ENCODE results near the gene ANXA2. TPM values are rescaled to one million over a fixed set of nuclear protein-coding genes. Genes with fewer than 3 reads are reported as not detected.
"Not testable (repeated sequence)": the region's sequence is repeated elsewhere in the genome, so short reads cannot be mapped to it uniquely, and the experiment has no call there.

The ANXA2 gene
- total and polyA plus RNA-seq, 2 donors, result 299 to 623 TPM

DNA sequence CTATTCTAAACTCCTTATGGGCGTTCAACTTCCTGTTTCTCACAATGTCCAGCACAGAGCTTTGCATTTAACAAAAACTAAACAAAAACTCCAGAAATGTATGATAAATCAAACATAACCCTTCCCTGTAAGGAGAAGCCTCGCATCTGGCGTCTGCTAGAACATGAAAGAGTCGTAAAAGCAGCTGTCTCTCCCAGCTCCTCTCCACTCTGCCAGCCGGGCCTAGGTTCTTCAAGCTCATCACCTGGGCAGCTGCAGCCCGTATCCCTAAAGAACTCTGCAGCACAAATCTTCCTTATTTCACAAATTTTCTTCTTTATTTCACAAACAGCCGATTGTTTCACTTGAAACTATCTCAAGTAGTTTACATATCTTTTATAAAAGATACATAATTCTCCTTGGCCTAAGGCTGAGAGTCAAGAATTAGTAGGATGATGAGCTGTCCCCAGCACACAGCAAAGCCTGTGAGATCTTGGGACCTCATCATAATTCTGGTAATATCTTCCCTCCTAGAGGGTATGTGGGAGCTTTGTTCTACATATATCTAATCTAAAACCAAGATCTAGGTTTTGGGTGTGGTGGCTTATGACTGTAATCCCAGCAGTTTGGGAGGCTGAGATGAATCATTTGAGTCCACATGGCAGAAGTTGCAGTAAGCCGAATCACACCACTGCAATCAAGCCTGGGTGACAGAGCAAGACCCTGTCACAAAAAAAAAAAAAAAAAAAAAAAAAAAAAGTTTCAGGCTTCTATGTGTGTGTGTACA, 35.3 kb downstream of the ANXA2 start:
- no peak for DNase-seq (ENCODE audit: low read depth in 6 of 9, low spot score in 9 of 9)
- 85% methylated on average over 8 of the region's 8 CpGs for WGBS
- no peaks in the 10 kb centered on the region for H3K36me3 ChIP-seq (ENCODE audit: control insufficient read depth in 2 of 2, insufficient read depth in 2 of 2, low read length in 1 of 2)

DNA sequence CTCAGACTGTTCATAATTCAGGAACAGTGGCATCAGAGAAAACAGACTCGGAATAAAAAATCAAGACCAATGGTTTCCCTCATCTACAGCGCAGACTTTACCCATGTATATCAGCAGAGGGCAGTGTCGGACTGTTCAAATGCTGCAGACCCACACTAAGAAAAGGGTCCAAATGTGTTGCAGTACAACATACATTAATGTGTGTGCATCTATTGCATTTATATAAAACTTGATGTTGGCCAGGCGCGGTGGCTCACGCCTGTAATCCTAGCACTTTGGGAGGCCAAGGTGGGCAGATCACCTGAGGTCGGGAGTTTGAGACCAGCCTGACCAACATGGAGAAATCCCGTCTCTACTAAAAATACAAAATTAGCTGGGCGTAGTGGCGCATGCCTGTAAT, 38.0 kb downstream of the ANXA2 start:
- not testable (repeated sequence) for H3K4me3 ChIP-seq (ENCODE audit: low read length in 2 of 2); H3K4me1 ChIP-seq (ENCODE audit: control insufficient read depth in 2 of 2, insufficient read depth in 2 of 2, low read length in 2 of 2); H3K36me3 ChIP-seq (ENCODE audit: control insufficient read depth in 2 of 2, insufficient read depth in 2 of 2, low read length in 1 of 2); H3K27me3 ChIP-seq (ENCODE audit: control insufficient read depth in 2 of 2, insufficient read depth in 1 of 2, low read length in 1 of 2); H3K9me3 ChIP-seq (ENCODE audit: control insufficient read depth in 2 of 2, insufficient read depth in 1 of 2, low read length in 1 of 2)
- H3K27ac ChIP-seq (ENCODE audit: low read depth in 1 of 2, low read length in 1 of 2), result peak overlapping the region in 1 of 2 donors; percentile 78
- WGBS, result 53% methylated on average over 10 of the region's 10 CpGs
- DNase-seq (ENCODE audit: low read depth in 6 of 9, low spot score in 9 of 9), result peak; percentile 16 to 75 (median 56)

More for the DNA sequence above, 35.3 kb downstream of the ANXA2 start:
- Histone ChIP-seq H3K27me3 (ENCODE audit: control insufficient read depth in 2 of 2, insufficient read depth in 1 of 2, low read length in 1 of 2) (no peaks in the 10 kb centered on the region), H3K4me1 (ENCODE audit: control insufficient read depth in 2 of 2, insufficient read depth in 2 of 2, low read length in 2 of 2) (peaks cover 0 to 5% of the 10 kb centered on the region in 2 donors), H3K27ac (ENCODE audit: low read depth in 1 of 2, low read length in 1 of 2) (peak overlapping the region in 1 of 2 donors; percentile 60), H3K9me3 (ENCODE audit: control insufficient read depth in 2 of 2, insufficient read depth in 1 of 2, low read length in 1 of 2) (no peaks in the 10 kb centered on the region), H3K4me3 (ENCODE audit: low read length in 2 of 2) (no peak overlapping the region)

DNA sequence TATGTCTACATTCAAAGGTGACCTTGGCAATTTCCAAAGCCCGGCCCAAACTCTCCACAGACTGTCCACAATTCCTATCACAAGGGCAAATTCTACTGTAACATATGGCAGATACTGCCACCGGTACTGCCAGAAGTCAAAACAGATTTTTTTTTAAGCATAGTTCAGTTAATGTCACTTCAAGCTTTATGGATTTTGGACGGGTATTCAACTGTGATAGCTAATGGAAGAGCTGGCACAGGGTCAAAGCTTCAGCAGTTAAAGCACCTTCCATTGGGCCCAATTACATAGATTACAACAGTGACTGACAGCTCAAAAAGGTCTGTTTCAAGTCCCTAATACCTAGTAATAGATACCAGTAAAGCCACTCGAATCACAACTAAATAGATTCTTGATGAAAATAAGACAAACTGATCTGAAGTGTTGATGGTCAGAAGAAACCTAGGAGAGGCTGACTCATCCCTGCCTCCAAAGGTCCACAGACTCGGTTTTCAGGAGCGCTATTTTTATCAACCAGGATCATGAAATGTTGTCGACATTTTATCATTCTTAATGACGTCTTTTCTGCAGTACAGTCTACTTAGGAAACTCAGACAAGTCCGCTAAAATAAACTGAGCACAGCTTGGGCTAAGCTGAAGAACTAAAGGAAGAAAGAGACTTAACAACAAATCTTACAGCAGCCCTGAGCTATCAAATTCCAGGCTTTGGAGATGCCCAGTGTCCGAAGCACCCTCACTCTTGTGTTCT, 38.7 kb downstream of the ANXA2 start:
- no peaks in the 10 kb centered on the region for H3K36me3 ChIP-seq (ENCODE audit: control insufficient read depth in 2 of 2, insufficient read depth in 2 of 2, low read length in 1 of 2)
- 88% methylated on average over 10 of the region's 10 CpGs for WGBS
- peak in 1 of 9 donors; percentile 11 for DNase-seq (ENCODE audit: low read depth in 6 of 9, low spot score in 9 of 9)
- peak overlapping the region in 1 of 2 donors; percentile 78 for H3K27ac ChIP-seq (ENCODE audit: low read depth in 1 of 2, low read length in 1 of 2)
- H3K4me1 ChIP-seq (ENCODE audit: control insufficient read depth in 2 of 2, insufficient read depth in 2 of 2, low read length in 2 of 2), result peaks cover 0 to 5% of the 10 kb centered on the region in 2 donors
- no peaks in the 10 kb centered on the region for H3K9me3 ChIP-seq (ENCODE audit: control insufficient read depth in 2 of 2, insufficient read depth in 1 of 2, low read length in 1 of 2)
- H3K4me3 ChIP-seq (ENCODE audit: low read length in 2 of 2), result no peak overlapping the region
- no peaks in the 10 kb centered on the region for H3K27me3 ChIP-seq (ENCODE audit: control insufficient read depth in 2 of 2, insufficient read depth in 1 of 2, low read length in 1 of 2)

DNA sequence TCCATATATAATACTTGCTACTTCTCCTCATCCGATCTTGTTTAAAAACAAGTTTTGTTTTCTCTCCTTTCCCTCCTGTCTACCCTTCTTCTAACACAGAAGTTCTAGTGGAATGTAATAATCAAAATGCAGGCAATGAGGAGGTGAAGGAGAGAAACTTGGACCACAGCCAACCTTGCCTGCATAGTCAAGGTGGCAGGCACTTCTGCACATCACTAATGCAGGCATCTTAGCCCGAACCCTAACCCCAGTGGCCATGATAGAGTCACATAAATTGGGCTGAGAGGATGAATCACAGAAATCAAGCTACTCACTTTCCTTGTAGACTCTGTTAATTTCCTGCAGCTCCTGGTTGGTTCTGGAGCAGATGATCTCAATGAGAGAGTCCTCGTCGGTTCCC, 41.0 kb downstream of the ANXA2 start:
- Histone ChIP-seq H3K9me3 (ENCODE audit: control insufficient read depth in 2 of 2, insufficient read depth in 1 of 2, low read length in 1 of 2) (no peaks in the 10 kb centered on the region), H3K36me3 (ENCODE audit: control insufficient read depth in 2 of 2, insufficient read depth in 2 of 2, low read length in 1 of 2) (no peaks in the 10 kb centered on the region), H3K4me3 (ENCODE audit: low read length in 2 of 2) (no peak overlapping the region), H3K27me3 (ENCODE audit: control insufficient read depth in 2 of 2, insufficient read depth in 1 of 2, low read length in 1 of 2) (no peaks in the 10 kb centered on the region), H3K27ac (ENCODE audit: low read depth in 1 of 2, low read length in 1 of 2) (no peak overlapping the region), H3K4me1 (ENCODE audit: control insufficient read depth in 2 of 2, insufficient read depth in 2 of 2, low read length in 2 of 2) (no peaks in the 10 kb centered on the region)
- no peak for DNase-seq (ENCODE audit: low read depth in 6 of 9, low spot score in 9 of 9)
- WGBS, result 94% methylated on average over 4 of the region's 4 CpGs

DNA sequence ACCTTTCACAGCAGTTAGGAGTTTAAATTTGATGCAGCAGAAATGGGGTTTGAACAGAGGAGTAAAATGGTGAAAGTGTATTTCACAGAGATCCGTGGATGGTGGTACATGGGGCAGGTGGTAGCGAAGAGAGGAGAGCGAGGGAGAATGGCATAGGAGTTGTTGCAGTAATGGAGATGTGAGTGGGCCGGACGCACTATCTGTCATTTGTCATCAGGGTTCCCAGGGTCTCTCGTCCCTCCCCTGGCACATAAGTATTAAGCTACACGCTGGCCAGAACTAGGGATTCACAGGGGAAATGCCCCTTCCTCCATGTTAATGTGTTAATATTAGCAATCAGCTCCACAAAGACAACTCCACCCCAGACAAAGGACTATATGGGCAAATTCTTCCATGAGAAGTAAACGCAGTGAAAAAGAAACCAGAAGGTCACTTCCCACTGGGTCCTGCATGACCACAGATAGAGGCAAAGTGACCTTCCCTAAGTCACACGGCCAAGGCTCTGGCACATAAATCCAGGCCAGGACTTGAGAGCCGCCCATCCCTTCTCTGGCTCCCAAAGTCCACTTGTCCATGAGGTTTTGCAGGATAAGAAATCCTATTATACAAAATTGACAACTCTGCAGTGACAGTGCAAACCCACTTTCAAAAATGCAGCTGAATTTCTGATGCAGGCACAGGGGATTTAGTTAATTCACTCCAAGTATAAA, 42.5 kb downstream of the ANXA2 start:
- no peak for DNase-seq (ENCODE audit: low read depth in 6 of 9, low spot score in 9 of 9)
- WGBS, result 96% methylated on average over 10 of the region's 10 CpGs
- Histone ChIP-seq H3K27me3 (ENCODE audit: control insufficient read depth in 2 of 2, insufficient read depth in 1 of 2, low read length in 1 of 2) (no peaks in the 10 kb centered on the region), H3K4me3 (ENCODE audit: low read length in 2 of 2) (no peak overlapping the region), H3K27ac (ENCODE audit: low read depth in 1 of 2, low read length in 1 of 2) (no peak overlapping the region), H3K9me3 (ENCODE audit: control insufficient read depth in 2 of 2, insufficient read depth in 1 of 2, low read length in 1 of 2) (no peaks in the 10 kb centered on the region), H3K4me1 (ENCODE audit: control insufficient read depth in 2 of 2, insufficient read depth in 2 of 2, low read length in 2 of 2) (no peaks in the 10 kb centered on the region), H3K36me3 (ENCODE audit: control insufficient read depth in 2 of 2, insufficient read depth in 2 of 2, low read length in 1 of 2) (no peaks in the 10 kb centered on the region)

DNA sequence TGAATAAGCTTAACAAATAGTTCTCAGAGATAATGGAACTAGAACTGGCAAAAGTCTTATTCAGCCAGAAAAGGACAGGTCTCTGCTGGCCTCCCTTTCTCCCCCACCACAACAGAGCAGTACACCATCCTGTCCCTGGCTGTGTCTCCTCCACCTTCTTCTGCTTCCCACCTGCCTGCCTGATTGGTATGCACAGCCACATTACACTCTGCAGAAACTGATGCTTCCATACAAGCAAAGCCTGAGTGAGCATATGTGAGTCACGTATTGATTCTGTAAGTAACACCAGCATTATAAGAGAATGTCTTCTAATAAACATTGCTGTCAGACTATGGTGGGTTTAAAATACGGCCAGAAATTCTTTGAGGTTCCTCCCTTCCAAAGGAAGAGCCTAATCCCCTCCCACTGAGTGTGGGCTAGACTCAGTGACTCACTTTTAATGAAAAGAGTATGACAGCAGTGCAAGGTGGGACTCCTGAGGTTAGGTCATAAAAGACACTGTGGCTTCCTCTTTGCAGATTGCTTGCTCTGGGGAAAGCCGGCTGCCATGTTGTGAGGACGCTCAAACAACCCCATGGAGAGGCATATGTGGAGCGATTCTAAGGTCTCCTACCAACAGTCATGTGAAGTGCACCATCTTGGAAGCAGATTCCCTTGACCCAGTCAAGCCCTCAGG, 44.4 kb downstream of the ANXA2 start:
- Histone ChIP-seq H3K9me3 (ENCODE audit: control insufficient read depth in 2 of 2, insufficient read depth in 1 of 2, low read length in 1 of 2) (no peaks in the 10 kb centered on the region), H3K4me3 (ENCODE audit: low read length in 2 of 2) (no peak overlapping the region), H3K27ac (ENCODE audit: low read depth in 1 of 2, low read length in 1 of 2) (no peak overlapping the region), H3K4me1 (ENCODE audit: control insufficient read depth in 2 of 2, insufficient read depth in 2 of 2, low read length in 2 of 2) (no peaks in the 10 kb centered on the region), H3K36me3 (ENCODE audit: control insufficient read depth in 2 of 2, insufficient read depth in 2 of 2, low read length in 1 of 2) (no peaks in the 10 kb centered on the region), H3K27me3 (ENCODE audit: control insufficient read depth in 2 of 2, insufficient read depth in 1 of 2, low read length in 1 of 2) (no peaks in the 10 kb centered on the region)
- DNase-seq (ENCODE audit: low read depth in 6 of 9, low spot score in 9 of 9), result no peak
- 79% methylated on average over 5 of the region's 5 CpGs for WGBS

DNA sequence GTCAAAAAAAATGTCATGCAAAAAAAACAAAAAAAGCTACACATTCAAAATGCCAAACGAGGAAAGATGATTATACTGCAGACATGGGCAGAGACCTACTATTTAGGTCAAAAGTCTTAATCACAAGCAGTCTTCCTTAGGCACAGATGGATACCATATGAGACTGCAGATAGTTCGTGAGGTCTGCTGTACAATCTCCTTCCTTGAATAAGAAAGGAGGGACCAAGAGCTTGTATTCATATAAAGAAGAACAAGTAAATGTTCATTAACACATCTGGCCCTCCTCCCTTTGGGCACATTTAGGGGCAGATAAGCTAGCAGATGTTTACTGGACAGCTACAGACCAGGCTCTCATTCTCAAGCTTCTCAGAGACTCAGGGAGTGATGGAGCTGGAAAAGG, 45.3 kb downstream of the ANXA2 start:
- H3K4me1 ChIP-seq (ENCODE audit: control insufficient read depth in 2 of 2, insufficient read depth in 2 of 2, low read length in 2 of 2), result no peaks in the 10 kb centered on the region
- no peaks in the 10 kb centered on the region for H3K27me3 ChIP-seq (ENCODE audit: control insufficient read depth in 2 of 2, insufficient read depth in 1 of 2, low read length in 1 of 2)
- WGBS, result 96% methylated on average over 2 of the region's 2 CpGs
- peaks cover 0 to 3% of the 10 kb centered on the region in 2 donors for H3K36me3 ChIP-seq (ENCODE audit: control insufficient read depth in 2 of 2, insufficient read depth in 2 of 2, low read length in 1 of 2)
- H3K27ac ChIP-seq (ENCODE audit: low read depth in 1 of 2, low read length in 1 of 2), result no peak overlapping the region
- H3K4me3 ChIP-seq (ENCODE audit: low read length in 2 of 2), result no peak overlapping the region
- H3K9me3 ChIP-seq (ENCODE audit: control insufficient read depth in 2 of 2, insufficient read depth in 1 of 2, low read length in 1 of 2), result no peaks in the 10 kb centered on the region
- no peak for DNase-seq (ENCODE audit: low read depth in 6 of 9, low spot score in 9 of 9)

DNA sequence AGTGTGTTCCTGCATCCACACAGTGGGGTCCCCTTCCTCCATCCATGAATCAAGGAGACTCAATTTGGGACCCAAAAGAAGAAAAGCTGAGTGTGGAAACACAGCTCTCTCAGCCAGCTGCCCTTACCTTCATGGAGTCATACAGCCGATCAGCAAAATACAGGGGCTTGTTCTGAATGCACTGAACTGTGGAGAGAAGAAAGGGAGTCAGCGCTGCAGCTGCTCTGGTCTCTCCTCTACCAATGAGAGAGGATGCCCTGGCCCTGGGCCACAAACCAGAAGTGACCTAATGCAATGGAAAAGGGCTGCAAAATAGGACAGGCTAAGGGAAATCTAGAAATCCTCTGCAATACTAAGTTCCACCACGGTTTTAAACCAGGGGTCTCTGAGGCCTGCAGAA, 46.7 kb downstream of the ANXA2 start:
- WGBS, result 91% methylated on average over 3 of the region's 3 CpGs
- Histone ChIP-seq H3K27me3 (ENCODE audit: control insufficient read depth in 2 of 2, insufficient read depth in 1 of 2, low read length in 1 of 2) (no peaks in the 10 kb centered on the region), H3K9me3 (ENCODE audit: control insufficient read depth in 2 of 2, insufficient read depth in 1 of 2, low read length in 1 of 2) (no peaks in the 10 kb centered on the region), H3K4me3 (ENCODE audit: low read length in 2 of 2) (no peak overlapping the region), H3K4me1 (ENCODE audit: control insufficient read depth in 2 of 2, insufficient read depth in 2 of 2, low read length in 2 of 2) (no peaks in the 10 kb centered on the region), H3K27ac (ENCODE audit: low read depth in 1 of 2, low read length in 1 of 2) (no peak overlapping the region), H3K36me3 (ENCODE audit: control insufficient read depth in 2 of 2, insufficient read depth in 2 of 2, low read length in 1 of 2) (peaks cover 0 to 3% of the 10 kb centered on the region in 2 donors)
- no peak for DNase-seq (ENCODE audit: low read depth in 6 of 9, low spot score in 9 of 9)
